WTC11 (cell line): ENCODE data around the gene LRRC10.

ENCODE experiments used
- CREB1 ChIP-seq: sonication (generic); formaldehyde crosslinking; IDR thresholded peaks from 2 replicates; pipeline ENCODE4 v1.8.0; 2023; ENCODE audit warnings: mild to moderate bottlenecking, missing genetic modification reagents
- GABPB1 ChIP-seq: sonication (generic); formaldehyde crosslinking; IDR thresholded peaks from 2 replicates; pipeline ENCODE4 v1.8.1; 2023; ENCODE audit warnings: mild to moderate bottlenecking, missing genetic modification reagents
- SP1 ChIP-seq: sonication (generic); formaldehyde crosslinking; conservative IDR thresholded peaks from 2 replicates; pipeline ENCODE4 v1.8.1; 2022; ENCODE audit warnings: missing genetic modification reagents
- ZNF138 ChIP-seq: sonication (generic); formaldehyde crosslinking; conservative IDR thresholded peaks from 2 replicates; pipeline ENCODE4 v1.8.1; 2022; ENCODE audit warnings: mild to moderate bottlenecking, moderate library complexity, missing genetic modification reagents
- ZNF671 ChIP-seq: fragments of 250-450 bp; sonication (Bioruptor Pico); IDR thresholded peaks from 2 replicates; pipeline ENCODE4 v1.8.0; 2021; ENCODE audit warnings: mild to moderate bottlenecking
- TF ChIP-seq, protein P1 (sequence below): fragments of 200-600 bp; IDR thresholded peaks from 2 replicates; pipeline ENCODE4 v1.8.0; 2022; ENCODE audit warnings: antibody characterized with exemption
- TF ChIP-seq, protein P2 (sequence below): sonication (generic); formaldehyde crosslinking; IDR thresholded peaks from 2 replicates; pipeline ENCODE4 v1.8.1; 2022; ENCODE audit warnings: mild to moderate bottlenecking, moderate library complexity, missing genetic modification reagents
- TF ChIP-seq, protein P3 (sequence below): sonication (generic); formaldehyde crosslinking; IDR thresholded peaks from 2 replicates; pipeline ENCODE4 v1.8.1; 2023; ENCODE audit warnings: mild to moderate bottlenecking, moderate library complexity, missing genetic modification reagents
- TF ChIP-seq, protein P4 (sequence below): sonication (generic); formaldehyde crosslinking; conservative IDR thresholded peaks from 2 replicates; pipeline ENCODE4 v1.8.1; 2022; ENCODE audit warnings: mild to moderate bottlenecking, missing genetic modification reagents

DNA sequence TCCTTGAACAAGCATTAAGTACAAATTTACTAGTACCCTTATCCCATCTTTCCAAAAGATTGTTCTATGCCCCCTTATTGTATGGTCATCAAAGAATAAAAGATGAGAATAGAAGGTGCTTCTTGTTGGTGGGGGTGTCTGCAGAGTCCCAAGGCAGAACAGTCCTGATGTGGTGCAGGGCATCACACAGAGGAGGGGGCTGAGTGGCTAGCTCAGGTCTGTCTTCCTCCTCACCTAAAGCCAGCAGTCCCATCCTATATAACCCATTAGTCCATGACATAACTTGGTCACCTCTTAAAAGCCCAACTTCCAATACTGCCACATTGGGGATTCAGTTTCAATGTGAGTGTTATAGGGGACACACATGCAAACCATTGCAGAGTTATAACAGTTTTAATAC, 9.9 kb downstream of the LRRC10 start:
- TF ChIP-seq, protein P1, sequence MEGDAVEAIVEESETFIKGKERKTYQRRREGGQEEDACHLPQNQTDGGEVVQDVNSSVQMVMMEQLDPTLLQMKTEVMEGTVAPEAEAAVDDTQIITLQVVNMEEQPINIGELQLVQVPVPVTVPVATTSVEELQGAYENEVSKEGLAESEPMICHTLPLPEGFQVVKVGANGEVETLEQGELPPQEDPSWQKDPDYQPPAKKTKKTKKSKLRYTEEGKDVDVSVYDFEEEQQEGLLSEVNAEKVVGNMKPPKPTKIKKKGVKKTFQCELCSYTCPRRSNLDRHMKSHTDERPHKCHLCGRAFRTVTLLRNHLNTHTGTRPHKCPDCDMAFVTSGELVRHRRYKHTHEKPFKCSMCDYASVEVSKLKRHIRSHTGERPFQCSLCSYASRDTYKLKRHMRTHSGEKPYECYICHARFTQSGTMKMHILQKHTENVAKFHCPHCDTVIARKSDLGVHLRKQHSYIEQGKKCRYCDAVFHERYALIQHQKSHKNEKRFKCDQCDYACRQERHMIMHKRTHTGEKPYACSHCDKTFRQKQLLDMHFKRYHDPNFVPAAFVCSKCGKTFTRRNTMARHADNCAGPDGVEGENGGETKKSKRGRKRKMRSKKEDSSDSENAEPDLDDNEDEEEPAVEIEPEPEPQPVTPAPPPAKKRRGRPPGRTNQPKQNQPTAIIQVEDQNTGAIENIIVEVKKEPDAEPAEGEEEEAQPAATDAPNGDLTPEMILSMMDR = no peak
- TF ChIP-seq ZNF671 (no peak), CREB1 (CRISPR knock-in tag) (no peak), GABPB1 (no peak), SP1 (no peak), ZNF138 (CRISPR knock-in tag) (no peak)
- TF ChIP-seq, protein P2, sequence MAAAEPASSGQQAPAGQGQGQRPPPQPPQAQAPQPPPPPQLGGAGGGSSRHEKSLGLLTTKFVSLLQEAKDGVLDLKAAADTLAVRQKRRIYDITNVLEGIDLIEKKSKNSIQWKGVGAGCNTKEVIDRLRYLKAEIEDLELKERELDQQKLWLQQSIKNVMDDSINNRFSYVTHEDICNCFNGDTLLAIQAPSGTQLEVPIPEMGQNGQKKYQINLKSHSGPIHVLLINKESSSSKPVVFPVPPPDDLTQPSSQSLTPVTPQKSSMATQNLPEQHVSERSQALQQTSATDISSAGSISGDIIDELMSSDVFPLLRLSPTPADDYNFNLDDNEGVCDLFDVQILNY (CRISPR knock-in tag) = no peak
- TF ChIP-seq, protein P3, sequence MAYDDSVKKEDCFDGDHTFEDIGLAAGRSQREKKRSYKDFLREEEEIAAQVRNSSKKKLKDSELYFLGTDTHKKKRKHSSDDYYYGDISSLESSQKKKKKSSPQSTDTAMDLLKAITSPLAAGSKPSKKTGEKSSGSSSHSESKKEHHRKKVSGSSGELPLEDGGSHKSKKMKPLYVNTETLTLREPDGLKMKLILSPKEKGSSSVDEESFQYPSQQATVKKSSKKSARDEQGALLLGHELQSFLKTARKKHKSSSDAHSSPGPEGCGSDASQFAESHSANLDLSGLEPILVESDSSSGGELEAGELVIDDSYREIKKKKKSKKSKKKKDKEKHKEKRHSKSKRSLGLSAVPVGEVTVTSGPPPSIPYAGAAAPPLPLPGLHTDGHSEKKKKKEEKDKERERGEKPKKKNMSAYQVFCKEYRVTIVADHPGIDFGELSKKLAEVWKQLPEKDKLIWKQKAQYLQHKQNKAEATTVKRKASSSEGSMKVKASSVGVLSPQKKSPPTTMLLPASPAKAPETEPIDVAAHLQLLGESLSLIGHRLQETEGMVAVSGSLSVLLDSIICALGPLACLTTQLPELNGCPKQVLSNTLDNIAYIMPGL (CRISPR knock-in tag) = no peak
- TF ChIP-seq, protein P4, sequence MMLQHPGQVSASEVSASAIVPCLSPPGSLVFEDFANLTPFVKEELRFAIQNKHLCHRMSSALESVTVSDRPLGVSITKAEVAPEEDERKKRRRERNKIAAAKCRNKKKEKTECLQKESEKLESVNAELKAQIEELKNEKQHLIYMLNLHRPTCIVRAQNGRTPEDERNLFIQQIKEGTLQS = no peak
